SK-N-SH (cell line): ENCODE measurements around the gene DCDC2.

Experiments
- CHD2 ChIP-seq: fragments of 150-350 bp; IDR thresholded peaks from 2 replicates; pipeline ENCODE4 v1.6.1; 2018; ENCODE audit warnings: low read length; ENCODE audit not compliant: partially characterized antibody
- CTCF ChIP-seq: fragments of 200-600 bp; sonication (generic); IDR thresholded peaks from 2 replicates; pipeline ENCODE4 v1.6.1; 2017; ENCODE audit warnings: antibody characterized with exemption, mild to moderate bottlenecking, moderate library complexity
- EP300 ChIP-seq, 2 experiments: IDR thresholded peaks; 2 replicates each; pipeline versions ENCODE4 v1.4.0 to v1.6.1; 2012; ENCODE audit warnings: borderline replicate concordance in 1 of 2, low read depth in 1 of 2, low read length in 1 of 2
- MAX ChIP-seq: IDR thresholded peaks from 2 replicates; pipeline ENCODE4 v1.4.0; 2012; ENCODE audit warnings: low read depth
- POLR2AphosphoS5 ChIP-seq: IDR thresholded peaks from 2 replicates; pipeline ENCODE4 v1.6.1; 2012; ENCODE audit warnings: low read depth, low read length

- TF ChIP-seq MAX (no peak), CTCF (no peak), CHD2 (no peak), POLR2AphosphoS5 (no peak), EP300 (IDR thresholded peaks at IDR 0.05; ENCODE audit: borderline replicate concordance in 1 of 2, low read depth in 1 of 2, low read length in 1 of 2) (no peak)
Measured at GRCh38 chr6:24147511-24148153, 210.2 kb downstream of the DCDC2 start.
